NOMO-1 treated with dmso at 0.1 percent for 144 hours (cell line): ENCODE results near the gene BICC1.
"Not testable (repeated sequence)": the region's sequence is repeated elsewhere in the genome, so short reads cannot be mapped to it uniquely, and the experiment has no call there.

Source experiments
- DNase-seq: peaks from one replicate; lab custom pipeline; 2025; ENCODE audit not compliant: unreplicated experiment; lab: John Stamatoyannopoulos, UW

Gene BICC1

DNA sequence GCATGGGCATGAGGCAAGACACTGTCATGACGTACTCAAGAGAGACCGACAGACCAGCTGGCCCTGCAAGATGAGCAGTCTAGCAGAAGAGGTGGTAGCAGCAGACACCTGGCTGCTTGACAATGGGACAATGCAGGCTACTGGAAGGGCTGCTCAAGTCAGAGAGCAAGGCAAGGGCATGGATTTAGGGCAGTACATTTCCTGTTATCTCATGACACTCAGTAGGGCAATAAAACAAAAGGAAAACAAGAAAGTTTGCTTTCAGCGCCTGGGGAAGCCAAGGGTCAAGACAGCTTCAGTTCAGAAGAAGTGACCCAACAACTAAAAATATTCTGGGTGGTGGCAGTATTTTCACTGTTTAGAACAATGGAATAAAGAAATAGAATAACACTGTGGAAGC lies 332.0 kb downstream of the BICC1 start:
- no peak for DNase-seq

DNA sequence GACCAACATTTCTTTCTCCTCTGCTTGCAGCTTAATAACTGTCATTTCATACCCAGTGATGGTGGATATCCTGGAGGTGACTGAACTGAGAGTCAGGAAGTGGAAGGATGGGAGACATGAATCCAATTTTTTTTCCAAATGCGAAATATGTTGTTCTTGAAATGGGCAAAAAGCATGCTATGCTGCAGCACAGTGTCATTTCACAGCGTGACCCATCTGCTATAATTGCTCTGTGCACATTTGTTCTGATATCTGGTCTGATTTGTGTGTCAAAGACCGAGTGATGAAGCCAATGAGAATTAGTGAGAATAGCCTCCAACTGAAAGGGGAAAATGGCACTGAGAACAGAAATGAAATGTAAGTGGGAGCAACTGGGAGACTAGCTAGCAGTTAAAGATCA lies 334.2 kb downstream of the BICC1 start:
- DNase-seq, result no peak

DNA sequence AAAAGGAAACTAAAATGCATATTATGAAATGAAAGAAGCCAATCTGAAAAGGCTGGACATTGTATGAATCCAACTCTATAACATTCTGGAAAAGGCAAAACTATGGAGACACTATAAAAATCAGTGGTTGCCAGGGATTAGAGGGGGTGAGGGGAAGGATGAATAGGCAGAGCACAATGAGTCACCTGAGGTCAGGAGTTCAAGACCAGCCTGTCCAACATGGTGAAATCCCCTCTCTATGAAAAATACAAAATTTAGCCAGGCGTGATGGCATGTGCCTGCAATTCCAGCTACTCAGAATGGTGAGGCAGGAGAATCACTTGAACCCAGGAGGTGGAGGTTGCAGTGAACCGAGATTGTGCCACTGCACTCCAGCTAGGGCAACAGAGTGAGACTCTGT lies 338.9 kb downstream of the BICC1 start:
- DNase-seq, result no peak

DNA sequence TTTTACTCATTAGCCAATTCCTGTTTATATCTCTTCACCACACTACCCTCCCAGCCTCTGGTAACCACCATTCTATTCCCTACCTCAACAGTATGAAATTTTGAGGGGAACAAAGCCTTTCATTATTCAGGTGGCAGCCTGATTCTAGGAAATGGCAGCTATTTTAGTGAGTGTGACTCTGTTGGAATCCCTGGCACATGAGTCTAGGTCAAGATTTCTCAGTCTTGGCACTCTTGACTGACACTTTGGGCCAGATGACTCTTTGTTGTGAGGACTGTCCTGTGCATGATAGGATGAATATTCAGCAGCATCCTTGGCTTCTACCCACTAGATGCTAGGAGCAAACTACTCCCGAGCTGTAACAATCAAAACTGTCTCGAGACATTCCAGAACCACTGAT lies 341.0 kb downstream of the BICC1 start:
- no peak for DNase-seq

DNA sequence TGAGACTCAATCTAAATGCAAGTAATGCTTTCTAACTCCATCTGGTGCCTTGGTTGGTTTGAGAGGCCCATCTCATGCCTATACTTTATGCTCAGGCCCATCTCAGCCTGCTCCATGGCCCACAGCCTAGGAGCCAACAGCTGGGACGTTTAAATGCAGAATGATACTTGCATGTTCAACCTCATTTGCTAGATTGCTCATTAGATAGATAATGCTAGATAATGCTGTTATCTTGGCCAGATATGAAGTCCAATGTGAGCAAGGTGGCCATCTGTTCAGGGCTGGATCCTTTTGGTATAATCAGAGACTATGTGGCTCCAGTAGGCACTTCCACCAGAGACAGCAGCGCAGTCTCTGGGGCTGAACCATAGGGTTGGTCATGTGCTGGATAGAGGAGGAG lies 342.1 kb downstream of the BICC1 start:
- no peak for DNase-seq

DNA sequence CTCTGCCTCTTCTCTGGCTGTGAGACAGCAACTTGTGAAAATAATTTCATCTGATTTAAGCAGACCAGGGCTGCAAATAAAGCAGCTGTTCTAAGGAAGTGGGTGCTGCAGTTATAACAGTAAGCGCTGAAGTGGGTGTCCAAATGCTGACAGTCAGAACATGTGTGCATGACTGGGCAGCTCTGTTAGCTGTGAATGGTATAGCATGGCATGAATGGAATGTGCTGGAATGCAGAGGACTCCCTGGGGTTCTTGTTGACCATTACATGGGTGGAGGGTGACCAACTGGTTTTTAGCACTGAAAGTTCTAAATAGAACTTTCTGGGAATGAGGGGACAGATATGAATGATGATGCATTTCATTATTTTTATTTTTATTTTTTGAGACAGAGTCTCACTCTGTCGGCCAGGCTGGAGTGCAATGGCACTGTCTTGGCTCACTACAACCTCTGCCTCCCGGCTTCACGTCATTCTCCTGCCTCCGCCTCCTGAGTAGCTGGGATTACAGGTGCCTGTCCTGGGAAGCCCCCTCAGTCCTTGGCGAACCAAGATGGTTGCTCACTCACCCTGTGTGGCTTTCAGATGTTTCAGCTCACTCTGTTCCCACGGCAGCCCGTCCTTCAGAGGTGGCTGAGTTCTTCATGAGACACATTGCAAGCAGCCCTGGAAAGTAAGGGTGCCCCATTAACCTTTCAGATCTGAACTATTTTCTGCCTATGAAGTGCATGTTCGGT lies 344.0 kb downstream of the BICC1 start:
- no peak for DNase-seq

DNA sequence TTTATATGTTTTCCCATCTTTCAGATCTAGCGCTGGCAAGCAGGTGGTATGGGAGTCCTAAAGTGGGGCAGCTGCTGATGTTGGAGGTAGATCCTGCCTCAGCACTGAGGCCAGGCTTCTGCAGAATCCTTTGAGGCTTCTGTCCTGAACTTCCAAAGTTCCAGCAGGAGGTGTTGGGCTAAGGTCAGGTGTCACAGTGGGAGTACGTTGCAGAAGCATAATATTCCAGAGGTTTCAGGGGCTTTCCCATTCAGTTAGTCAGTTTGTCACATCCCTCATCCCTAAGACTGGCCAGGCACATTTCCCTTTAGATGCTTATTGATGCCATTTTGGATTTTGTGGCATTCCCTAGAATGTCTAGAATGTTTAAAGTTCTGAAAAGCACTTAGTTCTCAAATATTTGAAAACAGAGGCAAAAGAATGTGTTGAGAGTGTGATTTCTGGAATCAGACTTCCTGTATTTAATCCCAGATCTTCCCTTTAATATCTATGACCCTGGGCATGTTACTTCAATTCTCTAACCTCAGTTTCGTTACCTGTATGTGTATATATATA lies 344.7 kb downstream of the BICC1 start:
- no peak for DNase-seq

DNA sequence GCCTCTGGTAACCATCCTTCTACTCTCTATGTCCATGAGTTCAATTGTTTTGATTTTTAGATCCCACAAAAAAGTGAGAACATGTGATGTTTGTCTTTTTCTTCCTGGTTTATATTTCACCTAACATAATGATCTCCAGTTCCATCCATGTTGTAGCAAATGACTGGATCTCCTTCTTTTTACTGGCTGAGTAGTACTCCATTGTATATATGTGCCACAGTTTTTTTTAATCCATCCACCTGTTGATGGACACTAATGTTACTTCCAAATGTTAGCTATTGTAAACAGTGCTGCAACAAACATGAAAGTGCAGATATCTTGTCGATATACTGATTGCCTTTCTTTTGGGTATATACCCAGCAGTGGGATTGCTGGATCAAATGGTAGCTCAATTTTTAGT lies 345.5 kb downstream of the BICC1 start:
- DNase-seq, result not testable (repeated sequence)

DNA sequence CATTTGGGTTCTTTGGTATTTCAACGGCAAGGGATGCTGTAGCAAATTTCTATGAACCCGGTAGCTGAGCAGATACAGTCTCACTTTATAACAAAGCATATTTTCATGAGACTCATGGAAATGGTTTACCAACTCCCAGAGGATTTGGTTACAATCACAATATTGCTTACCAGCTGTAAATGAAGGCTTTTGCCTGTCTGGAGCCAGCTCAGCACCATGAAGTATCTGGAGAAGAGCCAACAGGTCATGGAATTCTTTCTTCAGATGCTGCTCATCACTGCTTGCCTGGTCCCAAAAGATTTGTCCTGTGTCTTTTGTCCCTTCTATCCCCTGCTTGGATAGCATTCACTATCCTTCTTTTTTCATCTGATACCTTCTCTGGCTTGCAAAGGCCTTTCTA lies 346.9 kb downstream of the BICC1 start:
- no peak for DNase-seq

DNA sequence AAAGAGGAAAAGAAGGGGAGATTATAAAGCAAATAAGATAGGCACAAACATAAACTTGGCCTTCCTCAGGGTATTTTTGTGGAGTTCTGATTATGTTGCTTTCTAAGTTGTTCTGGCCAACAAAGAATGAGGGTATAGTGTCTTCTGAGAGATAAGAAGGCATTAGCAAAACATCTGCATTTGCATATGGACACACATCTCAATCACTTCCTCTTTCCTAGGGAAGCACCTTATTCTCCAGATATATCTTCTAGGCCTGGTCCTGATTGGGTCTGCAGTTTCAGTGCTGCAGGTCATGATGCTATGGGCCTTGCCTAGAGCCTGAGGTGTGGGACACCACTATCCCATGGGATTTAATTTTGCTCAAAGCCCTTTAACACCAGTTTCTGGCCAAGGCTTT lies 355.0 kb downstream of the BICC1 start:
- no peak for DNase-seq

DNA sequence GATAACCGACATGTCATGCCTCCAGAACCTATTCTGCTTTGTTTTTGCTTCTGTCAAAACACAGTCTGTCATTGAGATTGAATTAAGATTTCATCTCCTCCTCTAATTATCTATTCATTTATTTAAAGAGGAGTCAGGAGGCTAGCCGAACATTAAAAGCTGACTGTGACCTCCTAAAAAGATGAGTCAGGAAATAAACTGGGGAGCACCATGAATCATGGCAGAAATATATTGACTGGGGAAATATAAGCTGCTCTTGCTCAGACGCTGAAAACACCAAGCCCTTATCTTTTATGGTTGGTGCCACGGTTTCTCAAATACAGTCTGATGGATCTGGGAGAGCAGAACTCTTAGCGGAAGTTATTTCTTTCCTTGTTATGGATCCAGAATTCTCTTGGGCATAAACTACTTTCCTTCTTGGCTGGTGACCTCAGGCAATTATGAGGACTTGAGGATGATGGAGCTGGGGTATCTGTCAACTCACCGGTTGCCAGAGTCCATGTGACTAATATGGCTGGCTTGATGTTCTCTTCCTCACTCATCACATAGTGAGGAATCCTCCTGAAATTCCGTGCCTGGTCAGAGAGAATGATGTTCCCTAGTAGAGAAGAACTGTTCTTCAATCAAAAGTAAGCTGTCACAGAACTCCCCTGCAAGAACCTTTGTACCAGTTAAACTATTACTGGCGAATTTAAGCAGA lies 356.2 kb downstream of the BICC1 start:
- no peak for DNase-seq

DNA sequence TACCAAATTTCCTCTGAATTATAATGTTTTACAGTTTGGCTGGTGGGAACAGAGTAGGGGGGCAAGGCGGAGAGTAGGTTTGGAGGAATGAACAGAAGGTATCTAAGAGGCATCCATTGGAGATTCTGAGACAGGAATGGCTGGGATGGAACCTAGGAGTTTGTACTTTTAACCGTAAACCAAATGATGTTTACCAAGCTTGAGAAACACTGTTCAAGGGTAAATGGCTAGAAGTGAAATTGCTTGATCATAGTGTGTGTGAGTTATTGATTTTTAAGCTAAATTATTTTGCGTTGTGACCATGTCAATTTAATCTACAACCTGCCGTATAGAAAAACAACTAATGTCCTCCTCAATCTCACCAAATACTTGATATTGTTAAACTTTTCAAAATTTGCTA lies 357.4 kb downstream of the BICC1 start:
- no peak for DNase-seq

DNA sequence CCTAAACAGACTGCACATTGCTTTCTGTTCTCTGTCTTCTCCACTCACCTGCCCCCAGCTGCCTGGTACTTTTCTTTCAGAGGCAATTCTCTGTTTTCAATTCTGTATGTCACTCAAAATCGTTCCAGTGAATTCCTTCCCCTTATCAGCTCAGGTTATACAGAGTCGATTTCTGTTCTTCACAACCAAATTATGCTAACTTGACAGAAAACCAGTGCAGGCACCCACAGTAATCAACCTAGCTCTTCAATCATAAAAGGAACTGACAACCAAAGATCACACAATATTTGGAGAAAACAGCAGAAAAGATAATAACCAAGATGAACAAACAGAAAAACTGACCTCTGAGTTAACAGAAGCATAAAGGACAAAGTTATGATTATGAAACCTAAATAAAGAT lies 360.5 kb downstream of the BICC1 start:
- no peak for DNase-seq
